Glomerular endothelial cell (primary cell): Measurements from ENCODE around the gene ATF7. TPM values are rescaled to one million over a fixed set of nuclear protein-coding genes. Genes with fewer than 3 reads are reported as not detected.

Experiments
- DNase-seq: peaks from one replicate; pipeline ENCODE4 v3.0.0-alpha.2; 2011; ENCODE audit warnings: low read depth, low spot score; ENCODE audit errors: extremely low read depth
- total RNA-seq: library from RNA; depleted of rRNA; stranded (reverse); fragments of >200 nt; gene quantifications from 2 replicates; pipeline ENCODE4 v1.2.3, GENCODE V29; 2015

The ATF7 gene
- total RNA-seq, 1 donor from 2014 or later: 32.4 TPM

- DNase-seq: no peak
Measured at GRCh38 chr12:53536962-53537361, 89.2 kb downstream of the ATF7 start.

DNA sequence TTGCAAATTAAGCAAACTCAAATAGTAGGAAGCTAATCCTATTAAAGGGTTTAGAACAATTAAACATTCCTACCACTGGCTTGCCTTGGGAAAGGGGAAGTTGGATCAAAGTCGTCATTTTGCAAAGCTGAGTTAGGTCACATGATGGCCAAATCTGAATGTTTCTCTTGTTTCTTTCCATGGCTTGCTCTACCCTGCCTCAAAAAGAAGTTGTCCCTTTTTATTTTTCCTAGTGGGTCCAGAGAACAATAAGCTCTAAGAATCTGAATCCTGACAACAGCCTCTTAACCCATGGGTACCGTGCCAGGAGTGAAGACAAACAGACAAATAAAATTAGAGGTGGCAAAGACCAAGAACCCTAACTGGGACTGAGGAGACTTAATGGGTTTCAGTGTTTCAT, 92.7 kb downstream of the ATF7 start:
- no peak for DNase-seq

DNA sequence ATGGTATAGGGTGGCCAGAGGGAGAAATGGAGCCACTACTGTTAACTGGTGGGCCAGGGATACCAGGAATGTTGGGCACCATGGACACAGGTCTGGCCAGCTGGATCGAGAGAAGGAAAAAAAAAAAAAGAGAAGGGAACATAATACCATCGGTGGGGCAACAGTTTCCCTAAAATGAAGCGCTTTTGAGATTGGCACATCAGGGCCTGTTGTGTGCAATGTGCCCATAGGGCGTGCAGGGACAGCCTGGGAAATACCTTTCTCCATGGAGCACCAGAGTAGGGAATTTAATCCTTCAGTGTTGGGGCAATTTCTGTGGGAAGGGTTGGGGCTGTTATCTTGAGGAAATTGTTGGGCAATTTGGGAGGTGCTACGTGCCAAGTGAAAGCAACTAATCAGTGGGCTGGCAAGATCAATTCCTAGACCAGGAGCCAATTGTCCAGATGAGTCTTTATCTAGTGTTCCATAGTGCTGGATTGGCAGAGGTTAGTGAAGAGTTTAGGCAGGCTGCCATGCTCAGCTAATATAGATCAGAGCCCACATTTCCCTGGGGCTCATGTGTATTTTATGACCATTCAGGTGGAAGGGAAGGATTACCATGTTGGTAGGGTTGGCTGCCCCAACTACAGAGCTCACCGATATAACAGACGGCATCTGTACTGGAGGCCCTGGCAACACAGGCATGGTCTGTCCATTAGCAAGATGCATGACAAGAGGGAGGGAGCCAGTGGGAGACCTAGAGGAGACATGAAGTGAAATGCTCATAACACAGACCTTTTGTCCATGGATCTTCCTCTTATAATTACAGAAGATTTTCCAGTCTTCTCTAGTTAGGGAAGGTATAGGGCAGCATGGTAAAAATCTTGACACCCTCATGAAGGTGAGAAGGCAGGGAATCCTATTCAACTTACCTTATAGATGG, 93.4 kb downstream of the ATF7 start:
- no peak for DNase-seq

GRCh38 chr12:53532021-53532420, 94.2 kb downstream of the ATF7 start:
- no peak for DNase-seq

- no peak for DNase-seq
Measured at GRCh38 chr12:53530920-53531319, 95.3 kb downstream of the ATF7 start.

GRCh38 chr12:53530061-53530460, 96.1 kb downstream of the ATF7 start:
- DNase-seq: no peak

DNA sequence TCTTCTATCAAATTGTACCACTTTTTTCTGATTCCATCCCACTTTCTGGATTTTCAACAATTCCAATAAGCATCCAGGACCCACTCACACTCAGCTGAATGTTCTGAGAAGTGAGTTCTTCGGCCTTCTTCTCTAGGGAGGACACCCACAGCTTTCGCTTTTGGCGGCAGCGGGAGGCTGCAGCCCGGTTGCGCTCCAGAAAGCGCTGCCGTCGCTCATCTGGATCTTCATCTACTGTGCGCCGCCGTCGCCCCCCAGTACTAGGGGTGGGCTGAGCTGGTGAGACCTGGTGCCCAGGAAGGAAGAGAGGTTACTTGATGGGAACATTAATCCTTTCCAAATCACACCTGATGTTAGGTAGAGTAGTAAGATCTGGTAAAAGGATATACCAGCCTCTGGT, 101.7 kb downstream of the ATF7 start:
- no peak for DNase-seq

GRCh38 chr12:53523131-53523530, 103.1 kb downstream of the ATF7 start:
- DNase-seq: no peak

DNA sequence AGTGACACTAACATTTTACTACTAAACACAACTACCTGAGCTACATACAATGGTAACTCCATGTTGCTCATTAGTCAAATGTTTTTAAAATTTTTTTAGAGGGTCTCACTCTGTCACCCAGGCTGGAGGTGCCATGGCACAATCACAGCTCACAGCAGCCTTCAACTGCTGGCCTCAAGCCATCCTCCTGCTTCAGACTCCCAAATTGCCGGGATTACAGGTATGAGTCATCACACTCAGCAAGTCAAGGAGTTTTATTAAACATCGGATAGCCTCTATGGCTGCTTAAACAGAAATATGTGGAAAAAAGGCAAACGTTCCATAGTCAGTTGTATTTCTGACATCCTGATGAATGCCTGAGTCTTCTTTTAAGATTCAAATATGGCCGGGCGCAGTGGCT, 107.8 kb downstream of the ATF7 start:
- no peak for DNase-seq

- no peak for DNase-seq
Measured at GRCh38 chr12:53516758-53517455, 109.3 kb downstream of the ATF7 start.

GRCh38 chr12:53515291-53515680, 110.9 kb downstream of the ATF7 start:
- DNase-seq: no peak

DNA sequence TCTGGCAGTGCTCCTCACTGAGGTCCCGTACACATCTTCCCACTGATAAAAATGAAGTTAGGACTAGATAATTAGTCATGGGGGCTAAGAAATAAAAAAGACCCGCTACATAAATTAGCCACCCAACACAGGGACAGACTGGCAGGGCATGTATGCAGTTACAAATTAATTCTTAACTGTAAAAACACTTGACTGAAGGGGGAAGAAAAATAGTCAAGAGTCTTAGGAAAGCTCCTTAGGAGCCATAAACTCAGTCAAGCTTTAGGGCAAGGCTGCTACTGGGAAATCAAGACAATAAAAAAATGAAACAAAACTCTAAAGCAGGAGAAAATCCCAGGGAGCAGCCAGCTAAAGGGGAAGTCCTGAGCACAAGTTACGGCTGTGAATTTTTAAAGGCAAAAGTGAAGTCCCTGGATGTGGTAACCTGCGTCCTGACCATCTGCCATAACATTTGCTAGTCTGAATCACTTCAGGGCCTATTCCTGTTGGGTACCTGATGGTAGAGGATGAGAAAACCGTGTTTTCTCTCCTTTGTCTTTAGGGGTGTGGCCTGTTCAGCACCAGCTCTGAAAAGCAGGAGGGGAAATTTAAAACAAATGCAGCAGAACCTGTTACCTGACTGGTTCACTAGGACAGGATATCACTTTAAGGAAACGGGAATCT, 111.4 kb downstream of the ATF7 start:
- no peak for DNase-seq

DNA sequence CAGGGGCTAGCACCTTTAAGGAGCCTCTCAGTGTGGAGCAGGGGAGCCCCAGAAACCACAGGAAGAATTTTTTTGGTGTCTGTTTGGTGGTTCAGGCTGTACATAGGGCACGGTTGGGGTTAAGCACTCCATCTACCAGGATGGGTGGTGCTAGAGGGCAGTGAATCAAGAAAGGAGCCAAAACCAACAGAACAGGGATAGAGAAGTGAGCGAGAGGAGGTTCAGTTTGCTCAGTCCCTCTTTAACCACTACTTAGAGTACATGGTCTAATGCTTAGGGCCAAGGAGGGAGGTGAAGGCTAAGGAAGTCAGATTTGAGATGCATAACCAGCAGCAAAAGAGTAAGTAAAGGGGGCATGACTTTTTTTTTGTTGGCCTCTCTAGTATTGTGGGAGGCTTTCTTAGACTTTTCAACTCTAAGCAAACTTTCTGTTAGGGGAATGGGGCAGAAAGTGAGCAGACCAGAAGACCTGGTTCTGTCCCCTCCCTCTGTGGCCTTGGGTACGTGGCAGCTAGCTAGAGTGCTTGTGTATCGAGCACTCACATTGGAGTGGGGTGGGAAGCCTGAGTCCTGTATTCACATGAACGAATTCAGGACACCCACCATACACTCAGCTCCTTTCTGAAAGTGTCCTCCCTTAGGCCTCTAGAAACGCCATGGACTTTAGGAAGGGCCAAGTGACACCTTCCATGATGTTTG, 112.3 kb downstream of the ATF7 start:
- DNase-seq: no peak

DNA sequence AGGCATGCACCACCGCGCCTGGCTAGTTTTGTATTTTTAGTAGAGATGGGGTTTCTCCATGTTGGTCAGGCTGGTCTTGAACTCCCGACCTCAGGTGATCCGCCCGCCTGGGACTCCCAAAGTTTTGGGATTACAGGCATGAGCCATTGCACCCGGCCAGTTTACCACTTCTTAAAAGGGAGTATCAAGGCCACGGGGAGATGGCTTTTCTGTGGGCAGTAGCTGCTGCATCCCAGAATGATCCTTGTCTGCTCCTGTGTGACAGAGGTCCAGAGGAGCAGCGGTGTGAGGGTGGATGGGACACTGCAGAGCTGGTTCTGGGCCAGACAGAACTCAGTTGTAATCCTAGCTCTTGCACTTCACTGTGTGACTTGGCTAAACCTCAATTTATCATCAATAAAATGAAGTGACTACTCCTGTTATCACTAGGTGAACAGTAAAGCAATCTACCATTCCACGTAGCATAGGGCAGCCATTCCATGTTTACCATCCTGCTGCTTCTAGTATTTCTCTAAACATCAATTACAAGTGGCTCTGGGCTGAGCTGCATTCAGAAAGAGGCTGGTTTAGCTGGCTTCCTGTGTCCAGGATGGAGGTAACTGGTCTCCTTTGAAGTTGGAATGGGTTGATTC, 115.9 kb downstream of the ATF7 start:
- no peak for DNase-seq

- peak; percentile 48 for DNase-seq
Measured at GRCh38 chr12:53508534-53509170, 117.5 kb downstream of the ATF7 start.

DNA sequence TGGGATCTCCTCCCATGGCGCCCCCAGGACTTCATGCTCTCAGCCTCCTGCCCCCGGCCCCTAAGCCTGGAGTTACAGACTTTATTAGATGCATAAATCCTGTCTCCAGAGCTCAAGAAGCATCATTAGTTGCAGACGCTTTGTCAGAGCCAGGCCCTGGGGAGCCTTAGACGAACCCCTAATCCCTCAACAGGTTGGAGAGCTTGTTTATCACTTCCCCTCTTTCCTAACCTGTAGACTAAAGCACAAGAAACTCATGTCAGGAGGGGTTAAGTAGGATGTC, 118.6 kb downstream of the ATF7 start:
- no peak for DNase-seq

GRCh38 chr12:53506881-53507602, 119.1 kb downstream of the ATF7 start, which contains the start of gene NPFF:
Gene NPFF, minus strand, starts transcription at chr12:53507484. Its CDS starts 10 bp downstream, at chr12:53507474.
- DNase-seq: no peak

GRCh38 chr12:53506450-53506785, 119.8 kb downstream of the ATF7 start:
- DNase-seq: no peak

DNA sequence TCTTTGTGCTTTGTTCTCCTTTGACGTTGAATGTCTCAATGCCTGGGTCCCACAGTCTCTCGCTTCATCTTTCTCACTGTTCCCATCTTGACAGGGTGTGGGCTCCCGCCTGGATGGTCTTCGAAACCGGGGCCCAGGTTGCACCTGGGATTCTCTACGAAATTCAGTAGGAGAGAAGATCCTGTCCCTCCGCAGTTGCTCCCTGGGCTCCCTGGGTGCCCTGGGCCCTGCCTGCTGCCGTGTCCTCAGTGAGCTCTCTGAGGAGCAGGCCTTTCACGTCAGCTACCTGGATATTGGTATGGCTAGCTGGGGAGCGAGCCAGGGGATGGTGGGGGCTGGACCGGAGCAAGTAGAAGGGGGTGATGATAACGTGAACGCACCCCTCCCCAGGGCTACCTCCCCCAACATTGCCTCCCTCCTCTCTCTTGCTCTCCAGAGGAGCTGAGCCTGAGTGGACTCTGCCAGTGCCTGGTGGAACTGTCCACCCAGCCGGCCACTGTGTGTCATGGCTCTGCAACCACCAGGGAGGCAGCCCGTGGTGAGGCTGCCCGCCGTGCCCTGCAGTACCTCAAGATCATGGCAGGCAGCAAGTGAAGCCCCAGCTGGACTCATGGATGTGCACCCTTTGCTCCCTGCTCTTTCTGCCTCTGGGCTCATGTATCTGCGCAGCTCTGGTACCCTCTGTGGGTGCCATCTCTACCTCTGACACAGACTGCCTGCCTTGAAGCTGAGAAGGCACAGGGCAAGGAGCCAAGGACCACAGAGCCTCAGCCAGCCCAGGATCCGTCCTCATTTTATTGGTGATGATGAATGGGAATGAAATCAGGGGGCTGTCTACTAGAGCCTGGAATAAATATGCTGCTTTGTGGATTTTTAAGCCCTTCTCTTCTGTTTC, 120.4 kb downstream of the ATF7 start:
- no peak for DNase-seq
